Ovary (tissue), 3 donors: ENCODE results near the gene SVOPL.

Source experiments
- CTCF ChIP-seq, 3 donors: fragments of 450-650 bp in 2 of 3; fragments of 200-600 bp in 1 of 3; IDR thresholded peaks; one replicate each; pipeline versions ENCODE4 v1.5.1 to v1.8.0; 2016 to 2022; ENCODE audit warnings: antibody characterized with exemption in 3 of 3, mild to moderate bottlenecking in 1 of 3
- POLR2A ChIP-seq: fragments of 450-650 bp; IDR thresholded peaks from one replicate; pipeline ENCODE4 v1.6.1; 2017; ENCODE audit warnings: antibody characterized with exemption, mild to moderate bottlenecking, moderate library complexity
- donor health status: DM: no; HTN: no; CAD: no.

DNA sequence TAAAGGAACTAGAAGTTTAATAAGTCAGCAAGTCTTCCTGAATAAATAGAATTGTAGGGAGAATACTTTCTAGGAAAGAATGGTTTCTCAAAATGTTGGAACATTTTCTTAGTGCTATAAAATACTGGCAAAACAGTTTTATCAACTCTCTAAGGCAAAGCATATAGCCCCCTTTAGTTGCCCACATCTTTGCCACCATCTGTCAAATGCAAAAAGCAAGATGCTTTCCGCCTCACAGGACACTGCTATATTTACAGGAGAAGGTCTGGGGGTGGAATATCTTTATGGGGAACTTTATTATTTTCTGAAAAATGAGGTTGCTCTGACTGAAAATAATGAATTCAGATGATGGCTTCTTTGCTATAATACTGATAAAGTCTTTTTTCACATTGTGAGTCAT is 78.3 kb downstream of the SVOPL start:
- no peak for TF ChIP-seq CTCF (IDR thresholded peaks at IDR 0.05)
- TF ChIP-seq POLR2A, result no peak
